Endodermal cell (in vitro differentiated cells): Measurements from ENCODE around the gene HYAL2. TPM values are rescaled to one million over a fixed set of nuclear protein-coding genes. Genes with fewer than 3 reads are reported as not detected.

ENCODE experiments used
- DNase-seq: peaks from one replicate; pipeline ENCODE4 v3.0.0-alpha.2; 2017
- H3K27ac ChIP-seq: 2 replicates; pipeline ENCODE4 v1.5.1; 2013; ENCODE audit warnings: mild to moderate bottlenecking, low read depth, low read length, moderate library complexity
- H3K27me3 ChIP-seq: 2 replicates; pipeline ENCODE4 v1.6.1; 2013; ENCODE audit warnings: mild to moderate bottlenecking, low read length, moderate library complexity; ENCODE audit not compliant: insufficient read depth, control insufficient read depth, poor library complexity, severe bottlenecking
- H3K36me3 ChIP-seq: 2 replicates; pipeline ENCODE4 v1.7.0; 2013; ENCODE audit warnings: mild to moderate bottlenecking, low read length, moderate library complexity; ENCODE audit not compliant: control insufficient read depth, insufficient read depth
- H3K4me1 ChIP-seq: one replicate; pipeline ENCODE4 v1.7.0; 2013; ENCODE audit warnings: low read length; ENCODE audit not compliant: control insufficient read depth, insufficient read depth
- H3K4me3 ChIP-seq: 2 replicates; pipeline ENCODE4 v1.5.1; 2013; ENCODE audit warnings: mild to moderate bottlenecking, low read length, moderate library complexity
- H3K9ac ChIP-seq: 2 replicates; pipeline ENCODE4 v1.6.1; 2013; ENCODE audit warnings: mild to moderate bottlenecking, low read length, moderate library complexity; ENCODE audit not compliant: poor library complexity, severe bottlenecking; ENCODE audit errors: extremely low read depth
- H3K9me3 ChIP-seq: 2 replicates; pipeline ENCODE4 v1.6.1; 2013; ENCODE audit warnings: mild to moderate bottlenecking, low read length, moderate library complexity; ENCODE audit not compliant: control insufficient read depth
- H3K27ac Mint-ChIP-seq: 2 replicates; pipeline ENCODE4 v1.8.0; 2020; ENCODE audit warnings: mixed read lengths
- H3K27me3 Mint-ChIP-seq: 2 replicates; pipeline ENCODE4 v1.8.0; 2021; ENCODE audit warnings: mild to moderate bottlenecking, mixed read lengths; ENCODE audit not compliant: insufficient read depth
- H3K36me3 Mint-ChIP-seq: 2 replicates; pipeline ENCODE4 v1.8.0; 2020; ENCODE audit warnings: low read depth, mixed read lengths
- H3K4me1 Mint-ChIP-seq: 2 replicates; pipeline ENCODE4 v1.8.0; 2020; ENCODE audit warnings: mixed read lengths
- H3K4me3 Mint-ChIP-seq: 2 replicates; pipeline ENCODE4 v1.8.0; 2020; ENCODE audit warnings: mild to moderate bottlenecking, moderate library complexity, mixed read lengths
- H3K9me3 Mint-ChIP-seq: 2 replicates; pipeline ENCODE4 v1.8.0; 2020; ENCODE audit warnings: mild to moderate bottlenecking, mixed read lengths
- WGBS, 2 experiments: methylation state at CpG; one replicate each; pipeline versions ENCODE4 v1.1.5 to v1.1.7; 2013; ENCODE audit warnings: missing lambda C conversion rate in 2 of 2, mixed read lengths in 1 of 2; ENCODE audit not compliant: insufficient coverage in 1 of 2, insufficient read length in 1 of 2; 5-methylcytosine and 5-hydroxymethylcytosine counted together
- total RNA-seq, 2 donors: library from RNA; stranded (reverse); fragmentation: NEBNext Ultra II Directional in 1 of 2; extraction: Animal tissue kit (Norgen Biotek cat#: 25700) in 1 of 2; gene quantifications; 2 replicates in 1 of 2; 3 replicates in 1 of 2; pipeline ENCODE4 v1.2.1, GENCODE V29; 2021
- TF ChIP-seq, protein P1 (sequence below): fragments of 200-600 bp; sonication (generic); conservative IDR thresholded peaks from 2 replicates; pipeline ENCODE4 v1.5.0; 2021; ENCODE audit warnings: antibody characterized with exemption, mild to moderate bottlenecking

HYAL2 gene
- total RNA-seq, 2 donors from 2014 or later = 55.3 to 61.1 TPM

DNA sequence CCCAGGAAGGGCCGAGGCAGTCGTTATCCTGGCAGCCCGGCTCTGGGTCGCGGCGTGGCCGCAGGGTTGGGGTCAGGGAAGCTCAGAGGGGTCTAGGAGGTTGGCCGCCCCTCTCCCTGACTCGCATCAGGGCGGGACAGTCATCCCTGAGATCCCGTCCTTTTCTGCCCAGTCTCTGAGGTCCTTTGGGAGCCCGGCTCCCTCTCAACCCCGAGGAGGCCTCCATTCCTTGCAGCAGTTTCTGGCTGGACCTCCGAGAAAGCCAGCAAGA, 495 bp downstream of the HYAL2 start:
- H3K4me3 Mint-ChIP-seq = peak overlapping the region; percentile 87
- H3K36me3 Mint-ChIP-seq = peaks cover 32% of the 10 kb centered on the region
- 16 to 23% methylated on average over 9 to 14 of the region's 14 CpGs for WGBS, 2 experiments
- no peak for DNase-seq
- H3K4me1 Mint-ChIP-seq = peaks cover 35% of the 10 kb centered on the region
- Histone ChIP-seq H3K9ac (no peak overlapping the region), H3K4me1 (peaks cover 23% of the 10 kb centered on the region), H3K4me3 (peak overlapping the region; percentile 100), H3K27ac (peak overlapping the region; percentile 66), H3K36me3 (peaks cover 62% of the 10 kb centered on the region), H3K27me3 (no peaks in the 10 kb centered on the region), H3K9me3 (no peaks in the 10 kb centered on the region)
- peak overlapping the region; percentile 74 for H3K27ac Mint-ChIP-seq
- no peaks in the 10 kb centered on the region for H3K9me3 Mint-ChIP-seq
- no peaks in the 10 kb centered on the region for H3K27me3 Mint-ChIP-seq
- TF ChIP-seq, protein P1, sequence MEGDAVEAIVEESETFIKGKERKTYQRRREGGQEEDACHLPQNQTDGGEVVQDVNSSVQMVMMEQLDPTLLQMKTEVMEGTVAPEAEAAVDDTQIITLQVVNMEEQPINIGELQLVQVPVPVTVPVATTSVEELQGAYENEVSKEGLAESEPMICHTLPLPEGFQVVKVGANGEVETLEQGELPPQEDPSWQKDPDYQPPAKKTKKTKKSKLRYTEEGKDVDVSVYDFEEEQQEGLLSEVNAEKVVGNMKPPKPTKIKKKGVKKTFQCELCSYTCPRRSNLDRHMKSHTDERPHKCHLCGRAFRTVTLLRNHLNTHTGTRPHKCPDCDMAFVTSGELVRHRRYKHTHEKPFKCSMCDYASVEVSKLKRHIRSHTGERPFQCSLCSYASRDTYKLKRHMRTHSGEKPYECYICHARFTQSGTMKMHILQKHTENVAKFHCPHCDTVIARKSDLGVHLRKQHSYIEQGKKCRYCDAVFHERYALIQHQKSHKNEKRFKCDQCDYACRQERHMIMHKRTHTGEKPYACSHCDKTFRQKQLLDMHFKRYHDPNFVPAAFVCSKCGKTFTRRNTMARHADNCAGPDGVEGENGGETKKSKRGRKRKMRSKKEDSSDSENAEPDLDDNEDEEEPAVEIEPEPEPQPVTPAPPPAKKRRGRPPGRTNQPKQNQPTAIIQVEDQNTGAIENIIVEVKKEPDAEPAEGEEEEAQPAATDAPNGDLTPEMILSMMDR = no peak

DNA sequence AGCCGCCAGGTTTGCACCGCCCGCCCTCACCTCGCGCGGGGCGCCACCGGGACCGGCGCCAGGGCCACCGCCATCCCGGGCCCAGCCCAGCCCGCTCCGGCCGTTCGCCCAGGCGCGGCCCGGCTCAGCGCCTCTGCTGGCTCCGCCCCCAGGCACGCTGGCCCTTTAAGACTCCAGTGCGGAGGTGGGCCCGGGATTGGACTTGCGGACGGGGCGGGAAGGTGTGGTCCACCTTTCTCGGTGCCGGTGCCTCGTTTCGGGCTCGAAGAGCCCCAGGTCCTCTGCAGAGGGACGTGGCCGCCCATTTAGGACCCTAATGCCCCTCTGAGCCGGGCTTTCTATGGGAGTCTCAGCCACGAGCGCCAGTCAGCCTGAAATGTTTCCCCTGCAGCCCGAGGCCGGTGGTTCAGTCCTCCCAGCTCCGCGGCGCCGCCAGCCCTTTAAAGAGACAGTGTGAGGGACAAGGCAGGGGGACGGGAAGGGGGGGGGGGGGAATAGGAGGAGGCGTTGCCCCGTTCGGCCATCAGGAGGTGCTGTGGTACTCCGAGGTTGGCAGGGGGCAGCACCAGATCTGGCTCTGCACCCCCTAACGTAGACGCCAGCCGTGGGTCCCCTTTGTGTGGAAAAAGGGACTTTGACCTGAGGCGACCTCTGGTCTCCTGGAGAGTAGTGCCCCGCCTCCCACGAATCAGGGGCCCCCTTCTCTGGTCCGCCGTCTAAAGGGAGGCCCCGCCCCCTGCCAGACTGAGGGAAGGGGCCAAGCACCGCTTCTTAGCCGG, 1.0 kb downstream of the HYAL2 start:
- H3K4me1 Mint-ChIP-seq = peaks cover 35% of the 10 kb centered on the region
- H3K36me3 ChIP-seq = peaks cover 59% of the 10 kb centered on the region
- H3K9me3 ChIP-seq = no peaks in the 10 kb centered on the region
- H3K9me3 Mint-ChIP-seq = no peaks in the 10 kb centered on the region
- H3K27ac ChIP-seq = peak overlapping the region; percentile 100
- peak overlapping the region; percentile 87 for H3K4me3 Mint-ChIP-seq
- peaks cover 38% of the 10 kb centered on the region for H3K36me3 Mint-ChIP-seq
- TF ChIP-seq, protein P1 = peak; percentile 83
- H3K4me1 ChIP-seq = peaks cover 23% of the 10 kb centered on the region
- peak overlapping the region; percentile 99 for H3K27ac Mint-ChIP-seq
- peak overlapping the region; percentile 100 for H3K4me3 ChIP-seq
- no peaks in the 10 kb centered on the region for H3K27me3 ChIP-seq
- H3K9ac ChIP-seq = peak overlapping the region; percentile 97
- WGBS, 2 experiments = 1% methylated on average over 20 to 58 of the region's 59 CpGs
- H3K27me3 Mint-ChIP-seq = no peaks in the 10 kb centered on the region
- peak; percentile 97 for DNase-seq

- Histone ChIP-seq H3K9me3 (no peaks in the 10 kb centered on the region), H3K27ac (peak overlapping the region; percentile 100), H3K9ac (peak overlapping the region; percentile 97), H3K27me3 (no peaks in the 10 kb centered on the region), H3K36me3 (peaks cover 53% of the 10 kb centered on the region), H3K4me1 (peaks cover 23% of the 10 kb centered on the region), H3K4me3 (peak overlapping the region; percentile 100)
- Mint-ChIP-seq H3K36me3 (peaks cover 38% of the 10 kb centered on the region), H3K9me3 (no peaks in the 10 kb centered on the region), H3K27ac (peak overlapping the region; percentile 93), H3K4me3 (peak overlapping the region; percentile 87), H3K27me3 (no peaks in the 10 kb centered on the region), H3K4me1 (peaks cover 35% of the 10 kb centered on the region)
- peak; percentile 90 for DNase-seq
- TF ChIP-seq, protein P1 = no peak
- 0% methylated on average over 14 to 45 of the region's 45 CpGs for WGBS, 2 experiments
These were observed 1.7 kb downstream of the HYAL2 start for GRCh38 chr3:50320853-50321335.
